Heart left ventricle (tissue), 16 donors: ENCODE data around the gene CTAGE15. TPM values are rescaled to one million over a fixed set of nuclear protein-coding genes. Genes with fewer than 3 reads are reported as not detected.
"Not testable (repeated sequence)": the region's sequence is repeated elsewhere in the genome, so short reads cannot be mapped to it uniquely, and the experiment has no call there.

ENCODE experiments used
- ATAC-seq, 4 donors: fragments of 200-7000 bp; cut with Tn5 transposase; one replicate each; pipeline ENCODE4 v1.9.1; 2020 to 2022; ENCODE audit warnings: moderate library complexity in 4 of 4, mild to moderate bottlenecking in 3 of 4, moderate number of reproducible peaks in 1 of 4
- DNase-seq, 5 donors: peaks; one replicate each; pipeline ENCODE4 v3.0.0-alpha.2; 2020
- H3K27ac ChIP-seq, 12 donors: fragments of 200-600 bp; sonication (generic) in 4 of 12; one replicate each; pipeline versions ENCODE4 v1.5.0 to v1.8.0; 2016 to 2022; ENCODE audit warnings: mild to moderate bottlenecking in 2 of 12
- H3K27me3 ChIP-seq, 9 donors: fragments of 200-600 bp; sonication (generic) in 2 of 9; one replicate each; pipeline versions ENCODE4 v1.5.1 to v1.8.0; 2016 to 2022; ENCODE audit warnings: mild to moderate bottlenecking in 3 of 9
- H3K36me3 ChIP-seq, 9 donors: fragments of 200-600 bp; sonication (generic) in 2 of 9; one replicate each; pipeline versions ENCODE4 v1.5.0 to v1.8.0; 2018 to 2022; ENCODE audit warnings: mild to moderate bottlenecking in 2 of 9
- H3K4me1 ChIP-seq, 12 donors: fragments of 200-600 bp; sonication (generic) in 4 of 12; one replicate each; pipeline versions ENCODE4 v1.5.0 to v1.8.0; 2016 to 2022; ENCODE audit warnings: mild to moderate bottlenecking in 3 of 12
- H3K4me3 ChIP-seq, 12 donors: fragments of 200-600 bp; sonication (generic) in 4 of 12; one replicate each; pipeline versions ENCODE4 v1.5.0 to v1.8.0; 2017 to 2022; ENCODE audit warnings: mild to moderate bottlenecking in 9 of 12, moderate library complexity in 4 of 12
- H3K9me3 ChIP-seq, 12 donors: fragments of 200-600 bp; sonication (generic) in 4 of 12; one replicate each; pipeline versions ENCODE4 v1.5.0 to v1.8.0; 2016 to 2022; ENCODE audit warnings: mild to moderate bottlenecking in 1 of 12
- CTCF ChIP-seq, 12 donors: fragments of 200-600 bp; sonication (generic) in 4 of 12; IDR thresholded peaks; one replicate each; pipeline versions ENCODE4 v1.5.0 to v1.8.0; 2018 to 2022; ENCODE audit warnings: antibody characterized with exemption in 12 of 12, mild to moderate bottlenecking in 5 of 12
- WGBS, 4 donors: extraction: QIAGEN DNeasy Blood & Tissue Kit in 2 of 4; methylation state at CpG; one replicate each; pipeline versions ENCODE4 v1.1.5 to v1.1.7; 2013 to 2018; 5-methylcytosine and 5-hydroxymethylcytosine counted together
- intact Hi-C, 10 donors: fragments of 100-400 bp; cut with DNase I; formaldehyde crosslinking; loops; one replicate each; pipeline versions ENCODE4 v1.11.1 to v1.14.2; 2022
- polyA plus RNA-seq, 2 donors: library from polyadenylated mRNA; stranded (reverse); fragments of 200-250 nt; gene quantifications; one replicate each; pipeline ENCODE4 v1.2.3, GENCODE V29; 2013
- total RNA-seq, 9 donors: library from RNA; depleted of rRNA in 2 of 9; stranded (reverse); fragments of >200 nt in 2 of 9; fragmentation: NEBNext Ultra II Directional in 3 of 9; extraction: Animal tissue kit (Norgen Biotek cat#: 25700) in 3 of 9; gene quantifications; one replicate each; pipeline versions ENCODE4 v1.1.0 to v1.2.4, GENCODE V29; 2016 to 2023
- donor health status: ischemic (EF 13 %, LVEDD 7.1; RV severe dilation, severe dysfunction).
- donor health status: healthy with polysubstance abuse.
- donor health status: DM: no; HTN: yes; CAD: no.
- donor health status: DM: no; HTN: no; CAD: no.
- donor health status: ischemic (EF 25% LVEDD 6.9; RV normal size, moderate dysfunction).
- donor health status: ischemic (EF 25% LVEDD 5.7; RV mildly dilated, moderate dysfunction).
- donor health status: healthy.
- donor health status: DM: yes; HTN: yes; CAD: no.
- donor health status: ischemic (EF 35%, LVEDD 5.7; RV mildly dilated, moderate dysfunction).
- donor health status: nonischemic (EF 11% LVEDD 7.7; RV severe dilation, severe dysfunction).
- donor health status: DM: yes; HTN: yes; CAD: no.
- donor health status: PGD.
- donor health status: ischemic (EF 29% LVEDD 5.4; RV normal size, mild dysfunction).
- donor health status: nonischemic (EF 23%, LVEDD 6.1; RV moderate dilation, normal function).

Gene CTAGE15
- total and polyA plus RNA-seq, 11 donors = 0.24 to 0.43 TPM; not detected in 9

DNA sequence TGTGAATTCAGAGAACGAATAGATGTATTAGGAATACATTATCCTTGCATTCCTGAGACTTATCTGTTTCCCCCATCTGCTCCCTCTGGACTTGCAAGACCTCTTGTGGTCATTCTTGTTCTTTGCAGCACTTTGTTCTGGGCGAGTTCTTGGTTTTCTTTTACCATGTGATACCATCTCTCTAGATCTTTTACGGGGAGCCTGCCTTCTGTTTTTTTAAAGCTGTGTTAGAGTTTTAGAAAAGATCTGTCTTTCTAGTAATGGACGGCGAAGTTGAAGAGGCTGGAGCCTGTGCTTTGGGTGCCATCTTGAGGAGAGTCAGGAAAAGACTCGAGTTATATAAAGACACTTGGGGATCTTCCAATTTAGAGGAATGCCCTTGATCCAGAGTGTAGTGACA is 8.3 kb upstream of the CTAGE15 start:
- 0 to 18% (median 5%) methylated on average over 2 to 3 of the region's 6 CpGs for whole genome bisulfite sequencing, 4 donors
- H3K4me1 ChIP-seq, H3K36me3 ChIP-seq, H3K27me3 ChIP-seq, H3K4me3 ChIP-seq, H3K27ac ChIP-seq, H3K9me3 ChIP-seq, intact Hi-C loops: not testable (repeated sequence)
- DNase-seq (peak in 2 of 5 donors; percentile 2 to 17), ATAC-seq (peak; percentile 73 to 93 (median 84))
- peak in 5 of 12 donors; percentile 12 to 23 (median 18) for TF ChIP-seq CTCF (IDR thresholded peaks at IDR 0.05)

GRCh38 chr7:143566001-143566400 is 5.6 kb upstream of the CTAGE15 start:
- H3K4me3 ChIP-seq, H3K9me3 ChIP-seq, H3K27ac ChIP-seq, H3K36me3 ChIP-seq, H3K4me1 ChIP-seq, intact Hi-C loops, ATAC-seq, DNase-seq, H3K27me3 ChIP-seq: not testable (repeated sequence)
- no CpG with 5 or more reads among the region's 1 CpG for WGBS, 4 donors

GRCh38 chr7:143588183-143588582 is 16.6 kb downstream of the CTAGE15 start:
- H3K27me3 ChIP-seq, H3K4me1 ChIP-seq, H3K4me3 ChIP-seq, H3K9me3 ChIP-seq, H3K36me3 ChIP-seq, ATAC-seq, intact Hi-C loops, H3K27ac ChIP-seq, DNase-seq: not testable (repeated sequence)
- WGBS, 4 donors = 81 to 85% (median 82%) methylated on average over 2 of the region's 3 CpGs; no CpG with 5 or more reads in 1 of the 4 donors

GRCh38 chr7:143589897-143590296 is 18.3 kb downstream of the CTAGE15 start:
- H3K9me3 ChIP-seq, DNase-seq, H3K27me3 ChIP-seq, H3K4me3 ChIP-seq, H3K27ac ChIP-seq, H3K4me1 ChIP-seq, ATAC-seq, H3K36me3 ChIP-seq, intact Hi-C loops: not testable (repeated sequence)

GRCh38 chr7:143598086-143598485 is 26.5 kb downstream of the CTAGE15 start:
- H3K36me3 ChIP-seq, H3K4me1 ChIP-seq, intact Hi-C loops, H3K27ac ChIP-seq, H3K27me3 ChIP-seq, H3K9me3 ChIP-seq, H3K4me3 ChIP-seq: not testable (repeated sequence)
- ATAC-seq = peak in 1 of 4 donors; percentile 10
- 90 to 97% (median 95%) methylated on average over 2 to 4 of the region's 11 CpGs; no CpG with 5 or more reads in 1 of the 4 donors for WGBS, 4 donors
- peak in 2 of 5 donors; percentile 14 to 33 for DNase-seq

DNA sequence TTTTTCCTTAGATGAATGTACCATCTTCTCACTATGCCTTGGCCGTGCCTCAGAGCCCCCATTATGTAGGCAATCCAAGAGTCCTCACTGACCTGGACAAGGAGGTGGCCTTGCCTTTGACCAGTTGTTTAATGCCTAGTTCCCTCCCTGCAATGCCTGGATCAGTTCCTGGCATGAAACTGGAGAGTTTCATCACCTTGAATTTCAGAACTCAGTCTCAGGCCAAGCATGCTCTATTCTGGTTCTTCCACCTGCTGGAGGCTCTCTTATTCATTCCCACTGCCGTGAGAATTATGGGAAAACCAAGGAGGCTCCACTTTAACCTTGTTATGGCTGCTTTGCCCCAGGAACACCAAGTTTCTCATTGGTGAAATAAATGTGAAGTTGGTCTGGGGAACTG is 31.9 kb downstream of the CTAGE15 start:
- H3K4me3 ChIP-seq, H3K27me3 ChIP-seq, H3K4me1 ChIP-seq, H3K27ac ChIP-seq, DNase-seq, ATAC-seq, intact Hi-C loops, H3K36me3 ChIP-seq, H3K9me3 ChIP-seq: not testable (repeated sequence)
- no CpG with 5 or more reads among the region's 2 CpGs for WGBS, 4 donors

GRCh38 chr7:143606088-143606487 is 34.5 kb downstream of the CTAGE15 start:
- H3K9me3 ChIP-seq, H3K4me3 ChIP-seq, intact Hi-C loops, H3K27ac ChIP-seq, H3K36me3 ChIP-seq, H3K27me3 ChIP-seq, H3K4me1 ChIP-seq, DNase-seq, ATAC-seq: not testable (repeated sequence)
- WGBS, 4 donors = no CpG with 5 or more reads among the region's 1 CpG

DNA sequence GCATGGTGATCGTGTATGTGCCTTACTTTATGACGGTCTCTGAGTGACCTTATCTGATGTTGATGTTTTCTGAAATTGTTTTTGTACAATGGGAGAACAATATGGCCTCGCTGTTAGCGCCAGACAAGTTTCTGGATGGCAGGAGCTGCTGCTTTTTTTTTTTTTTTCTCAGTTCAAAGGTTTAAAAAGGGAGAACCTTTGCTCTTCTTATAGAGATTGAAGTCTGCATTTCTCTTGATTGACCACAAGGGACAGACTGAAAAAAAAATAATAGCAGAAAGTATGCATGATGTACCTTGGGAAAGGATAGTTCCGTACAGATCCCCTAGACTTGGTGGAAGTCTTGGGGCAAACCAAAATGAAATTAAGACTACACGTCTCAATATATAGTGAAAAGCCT is 43.9 kb downstream of the CTAGE15 start:
- H3K27me3 ChIP-seq, intact Hi-C loops, ATAC-seq, H3K36me3 ChIP-seq, H3K4me1 ChIP-seq, H3K9me3 ChIP-seq, H3K27ac ChIP-seq, H3K4me3 ChIP-seq, DNase-seq: not testable (repeated sequence)
- WGBS, 4 donors = 91 to 95% (median 94%) methylated on average over 2 to 4 of the region's 6 CpGs

DNA sequence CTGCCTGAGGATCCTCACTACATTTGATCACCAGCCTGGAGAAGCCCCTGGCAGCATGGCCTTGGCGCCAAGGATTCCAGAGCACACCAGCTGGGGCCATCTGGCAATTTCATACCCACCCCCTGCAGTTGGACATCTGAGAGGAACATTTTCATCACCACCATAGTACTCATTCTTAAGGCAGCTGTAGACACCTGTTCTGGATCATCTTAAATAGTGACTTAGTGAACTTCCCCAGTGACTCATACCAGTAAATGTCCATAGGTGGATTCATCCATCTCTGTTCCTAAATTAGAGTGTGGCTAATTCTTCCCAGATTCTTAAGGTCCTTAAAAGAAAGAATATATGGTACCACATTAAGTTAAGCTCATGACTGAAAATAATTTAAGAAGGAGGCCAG is 45.6 kb downstream of the CTAGE15 start:
- intact Hi-C loops = not testable (repeated sequence)

More for the DNA sequence above, 45.6 kb downstream of the CTAGE15 start:
- not testable (repeated sequence) for H3K9me3 ChIP-seq, H3K36me3 ChIP-seq, H3K4me1 ChIP-seq, H3K4me3 ChIP-seq, H3K27me3 ChIP-seq, DNase-seq, H3K27ac ChIP-seq
- ATAC-seq = peak in 1 of 4 donors; percentile 13
- WGBS, 4 donors = no CpG with 5 or more reads among the region's 1 CpG
